ENCODE data around the gene CD8B.
"Not testable (repeated sequence)": the region's sequence is repeated elsewhere in the genome, so short reads cannot be mapped to it uniquely, and the experiment has no call there.

DNA sequence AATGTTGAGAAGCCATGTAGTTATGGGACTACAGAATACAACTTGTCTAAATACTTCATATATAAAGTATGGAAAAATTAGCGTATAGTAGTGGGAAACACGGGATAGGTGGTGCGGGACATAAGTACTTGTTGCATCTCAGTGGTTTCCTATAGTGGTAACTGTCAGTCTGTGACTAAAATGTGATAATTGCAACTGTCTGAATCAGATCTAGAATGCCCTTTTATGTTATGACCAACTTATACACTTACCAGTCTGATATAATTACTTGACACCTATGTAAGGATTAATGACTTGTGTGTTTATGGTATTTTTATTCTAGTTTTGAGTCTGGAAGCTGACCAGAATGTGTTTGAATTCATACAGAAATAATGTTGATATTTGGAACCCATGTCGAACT is 9.3 kb upstream of the CD8B start:
- not testable (repeated sequence) for TF ChIP-seq RXRA (IDR thresholded peaks at IDR 0.05; ENCODE audit: borderline replicate concordance, low read depth); EZH2phosphoT487 (IDR thresholded peaks at IDR 0.05; ENCODE audit: borderline replicate concordance, low read depth); POLR2AphosphoS5 (IDR thresholded peaks at IDR 0.05; ENCODE audit: low read depth, low read length); GABPA (IDR thresholded peaks at IDR 0.05; ENCODE audit: low read depth); SIN3A (IDR thresholded peaks at IDR 0.05; ENCODE audit: borderline replicate concordance, low read depth, low read length); NRF1 (IDR thresholded peaks at IDR 0.05; ENCODE audit: low read depth, low read length); TAF1 (IDR thresholded peaks at IDR 0.05; ENCODE audit: borderline replicate concordance, low read depth, low read length); TEAD4 (IDR thresholded peaks at IDR 0.05; ENCODE audit: borderline replicate concordance, insufficient read depth)
- TF ChIP-seq, protein P1, sequence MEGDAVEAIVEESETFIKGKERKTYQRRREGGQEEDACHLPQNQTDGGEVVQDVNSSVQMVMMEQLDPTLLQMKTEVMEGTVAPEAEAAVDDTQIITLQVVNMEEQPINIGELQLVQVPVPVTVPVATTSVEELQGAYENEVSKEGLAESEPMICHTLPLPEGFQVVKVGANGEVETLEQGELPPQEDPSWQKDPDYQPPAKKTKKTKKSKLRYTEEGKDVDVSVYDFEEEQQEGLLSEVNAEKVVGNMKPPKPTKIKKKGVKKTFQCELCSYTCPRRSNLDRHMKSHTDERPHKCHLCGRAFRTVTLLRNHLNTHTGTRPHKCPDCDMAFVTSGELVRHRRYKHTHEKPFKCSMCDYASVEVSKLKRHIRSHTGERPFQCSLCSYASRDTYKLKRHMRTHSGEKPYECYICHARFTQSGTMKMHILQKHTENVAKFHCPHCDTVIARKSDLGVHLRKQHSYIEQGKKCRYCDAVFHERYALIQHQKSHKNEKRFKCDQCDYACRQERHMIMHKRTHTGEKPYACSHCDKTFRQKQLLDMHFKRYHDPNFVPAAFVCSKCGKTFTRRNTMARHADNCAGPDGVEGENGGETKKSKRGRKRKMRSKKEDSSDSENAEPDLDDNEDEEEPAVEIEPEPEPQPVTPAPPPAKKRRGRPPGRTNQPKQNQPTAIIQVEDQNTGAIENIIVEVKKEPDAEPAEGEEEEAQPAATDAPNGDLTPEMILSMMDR (IDR thresholded peaks at IDR 0.05): not testable (repeated sequence)
- TF ChIP-seq, protein P2, sequence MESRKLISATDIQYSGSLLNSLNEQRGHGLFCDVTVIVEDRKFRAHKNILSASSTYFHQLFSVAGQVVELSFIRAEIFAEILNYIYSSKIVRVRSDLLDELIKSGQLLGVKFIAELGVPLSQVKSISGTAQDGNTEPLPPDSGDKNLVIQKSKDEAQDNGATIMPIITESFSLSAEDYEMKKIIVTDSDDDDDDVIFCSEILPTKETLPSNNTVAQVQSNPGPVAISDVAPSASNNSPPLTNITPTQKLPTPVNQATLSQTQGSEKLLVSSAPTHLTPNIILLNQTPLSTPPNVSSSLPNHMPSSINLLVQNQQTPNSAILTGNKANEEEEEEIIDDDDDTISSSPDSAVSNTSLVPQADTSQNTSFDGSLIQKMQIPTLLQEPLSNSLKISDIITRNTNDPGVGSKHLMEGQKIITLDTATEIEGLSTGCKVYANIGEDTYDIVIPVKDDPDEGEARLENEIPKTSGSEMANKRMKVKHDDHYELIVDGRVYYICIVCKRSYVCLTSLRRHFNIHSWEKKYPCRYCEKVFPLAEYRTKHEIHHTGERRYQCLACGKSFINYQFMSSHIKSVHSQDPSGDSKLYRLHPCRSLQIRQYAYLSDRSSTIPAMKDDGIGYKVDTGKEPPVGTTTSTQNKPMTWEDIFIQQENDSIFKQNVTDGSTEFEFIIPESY (IDR thresholded peaks at IDR 0.05; ENCODE audit: borderline replicate concordance, low read depth): not testable (repeated sequence)
- TF ChIP-seq, protein P3, sequence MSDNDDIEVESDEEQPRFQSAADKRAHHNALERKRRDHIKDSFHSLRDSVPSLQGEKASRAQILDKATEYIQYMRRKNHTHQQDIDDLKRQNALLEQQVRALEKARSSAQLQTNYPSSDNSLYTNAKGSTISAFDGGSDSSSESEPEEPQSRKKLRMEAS (IDR thresholded peaks at IDR 0.05; ENCODE audit: low read depth): not testable (repeated sequence)
- TF ChIP-seq, protein P4, sequence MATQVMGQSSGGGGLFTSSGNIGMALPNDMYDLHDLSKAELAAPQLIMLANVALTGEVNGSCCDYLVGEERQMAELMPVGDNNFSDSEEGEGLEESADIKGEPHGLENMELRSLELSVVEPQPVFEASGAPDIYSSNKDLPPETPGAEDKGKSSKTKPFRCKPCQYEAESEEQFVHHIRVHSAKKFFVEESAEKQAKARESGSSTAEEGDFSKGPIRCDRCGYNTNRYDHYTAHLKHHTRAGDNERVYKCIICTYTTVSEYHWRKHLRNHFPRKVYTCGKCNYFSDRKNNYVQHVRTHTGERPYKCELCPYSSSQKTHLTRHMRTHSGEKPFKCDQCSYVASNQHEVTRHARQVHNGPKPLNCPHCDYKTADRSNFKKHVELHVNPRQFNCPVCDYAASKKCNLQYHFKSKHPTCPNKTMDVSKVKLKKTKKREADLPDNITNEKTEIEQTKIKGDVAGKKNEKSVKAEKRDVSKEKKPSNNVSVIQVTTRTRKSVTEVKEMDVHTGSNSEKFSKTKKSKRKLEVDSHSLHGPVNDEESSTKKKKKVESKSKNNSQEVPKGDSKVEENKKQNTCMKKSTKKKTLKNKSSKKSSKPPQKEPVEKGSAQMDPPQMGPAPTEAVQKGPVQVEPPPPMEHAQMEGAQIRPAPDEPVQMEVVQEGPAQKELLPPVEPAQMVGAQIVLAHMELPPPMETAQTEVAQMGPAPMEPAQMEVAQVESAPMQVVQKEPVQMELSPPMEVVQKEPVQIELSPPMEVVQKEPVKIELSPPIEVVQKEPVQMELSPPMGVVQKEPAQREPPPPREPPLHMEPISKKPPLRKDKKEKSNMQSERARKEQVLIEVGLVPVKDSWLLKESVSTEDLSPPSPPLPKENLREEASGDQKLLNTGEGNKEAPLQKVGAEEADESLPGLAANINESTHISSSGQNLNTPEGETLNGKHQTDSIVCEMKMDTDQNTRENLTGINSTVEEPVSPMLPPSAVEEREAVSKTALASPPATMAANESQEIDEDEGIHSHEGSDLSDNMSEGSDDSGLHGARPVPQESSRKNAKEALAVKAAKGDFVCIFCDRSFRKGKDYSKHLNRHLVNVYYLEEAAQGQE (IDR thresholded peaks at IDR 0.05; ENCODE audit: low read depth, low read length): not testable (repeated sequence)

Measured in SK-N-SH (cell line).